HG02970 (cell line): Measurements from ENCODE around the gene SOWAHB.
"Not testable (repeated sequence)": the region's sequence is repeated elsewhere in the genome, so short reads cannot be mapped to it uniquely, and the experiment has no call there.

Experiments
- ATAC-seq: cut with Tn5 transposase; IDR thresholded peaks from one replicate; pipeline ENCODE4 v1.9.1; 2021; ENCODE audit warnings: mild to moderate bottlenecking, moderate library complexity, moderate number of reproducible peaks; ENCODE audit not compliant: unreplicated experiment, low FRiP score

The SOWAHB gene

DNA sequence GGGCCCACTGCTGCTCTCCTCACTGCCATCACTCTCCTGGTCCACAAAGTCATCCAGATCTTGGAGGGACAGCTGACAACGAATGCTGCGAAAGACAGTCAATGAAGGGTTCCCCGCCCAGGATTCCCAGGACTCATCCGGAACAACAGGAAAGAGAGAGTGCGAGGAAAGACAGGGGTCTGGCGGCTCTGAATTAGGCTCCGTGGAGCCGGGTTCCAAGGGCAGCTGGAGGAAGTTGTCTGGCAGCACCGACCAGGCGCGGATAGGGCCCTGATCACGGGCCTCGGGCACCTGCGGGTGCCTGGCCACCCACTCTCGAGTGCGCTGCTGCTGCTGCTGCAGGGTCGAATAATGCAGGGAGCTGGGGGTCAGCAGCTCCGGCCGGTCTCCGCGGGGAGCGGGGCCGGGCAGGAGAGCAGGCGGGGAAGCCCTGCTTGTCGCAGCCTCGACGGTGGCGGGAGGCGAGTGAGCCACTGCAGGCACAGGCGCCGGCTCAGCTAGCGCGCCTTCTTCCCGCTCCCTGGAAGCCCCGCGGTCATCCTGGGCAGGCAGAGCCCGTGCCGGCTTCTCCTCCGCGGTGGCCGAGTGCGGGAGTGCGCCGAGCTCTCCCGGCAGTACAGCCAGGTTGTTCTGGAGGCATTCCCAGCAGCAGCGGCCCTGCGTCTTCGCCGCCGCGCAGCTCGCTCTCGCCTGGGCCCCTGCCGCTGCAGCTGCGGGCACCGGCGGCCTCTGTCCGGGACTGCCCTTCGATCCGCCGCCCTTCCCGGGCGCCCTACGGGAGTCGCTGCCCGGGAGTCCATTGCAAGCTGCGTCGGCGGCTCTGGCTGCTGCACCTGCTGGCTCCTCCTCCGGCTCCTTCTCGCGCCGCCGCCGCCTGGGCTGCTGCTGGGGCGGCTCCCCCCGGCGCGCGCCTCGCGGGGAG lies 1.1 kb downstream of the SOWAHB start:
- no peak for ATAC-seq

DNA sequence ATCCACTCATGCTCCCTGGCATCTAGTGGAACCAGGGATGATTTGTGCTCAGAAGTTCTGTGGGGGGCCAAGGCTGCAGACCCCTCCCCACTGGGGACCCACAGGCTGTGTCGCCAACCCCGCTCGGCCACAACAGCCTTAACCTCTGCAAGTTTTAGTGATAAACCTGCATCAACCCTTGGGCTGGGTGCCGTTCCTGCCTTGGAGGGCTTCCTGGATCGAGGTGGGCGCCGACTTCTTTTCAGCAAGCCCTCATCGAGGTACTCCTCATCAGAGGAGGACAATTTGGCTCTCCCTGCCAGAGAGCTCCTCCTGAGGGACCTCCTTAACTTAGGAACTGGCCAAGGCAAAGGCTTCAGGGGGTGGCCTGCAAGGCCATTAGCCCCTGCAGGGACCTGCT lies 1.9 kb downstream of the SOWAHB start:
- no peak for ATAC-seq

DNA sequence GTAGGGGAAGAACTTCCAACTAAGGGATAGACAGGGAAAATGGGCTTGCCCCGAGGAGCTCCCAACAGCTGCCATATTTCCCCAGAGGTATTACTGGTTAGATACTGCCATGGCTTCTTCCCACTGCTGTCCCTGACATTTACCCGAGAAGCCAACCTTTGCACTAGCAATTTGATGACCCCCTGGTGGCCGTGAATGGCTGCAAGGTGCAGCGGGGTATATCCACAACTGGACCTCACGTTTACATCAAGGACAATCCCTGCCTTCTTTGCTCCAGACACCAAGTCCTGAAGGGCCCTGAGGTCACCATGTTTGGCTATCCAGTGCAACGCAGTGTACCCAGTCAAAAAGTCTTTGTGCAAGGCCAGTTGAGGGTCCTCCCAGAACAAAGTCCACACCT lies 2.3 kb downstream of the SOWAHB start:
- ATAC-seq = no peak

DNA sequence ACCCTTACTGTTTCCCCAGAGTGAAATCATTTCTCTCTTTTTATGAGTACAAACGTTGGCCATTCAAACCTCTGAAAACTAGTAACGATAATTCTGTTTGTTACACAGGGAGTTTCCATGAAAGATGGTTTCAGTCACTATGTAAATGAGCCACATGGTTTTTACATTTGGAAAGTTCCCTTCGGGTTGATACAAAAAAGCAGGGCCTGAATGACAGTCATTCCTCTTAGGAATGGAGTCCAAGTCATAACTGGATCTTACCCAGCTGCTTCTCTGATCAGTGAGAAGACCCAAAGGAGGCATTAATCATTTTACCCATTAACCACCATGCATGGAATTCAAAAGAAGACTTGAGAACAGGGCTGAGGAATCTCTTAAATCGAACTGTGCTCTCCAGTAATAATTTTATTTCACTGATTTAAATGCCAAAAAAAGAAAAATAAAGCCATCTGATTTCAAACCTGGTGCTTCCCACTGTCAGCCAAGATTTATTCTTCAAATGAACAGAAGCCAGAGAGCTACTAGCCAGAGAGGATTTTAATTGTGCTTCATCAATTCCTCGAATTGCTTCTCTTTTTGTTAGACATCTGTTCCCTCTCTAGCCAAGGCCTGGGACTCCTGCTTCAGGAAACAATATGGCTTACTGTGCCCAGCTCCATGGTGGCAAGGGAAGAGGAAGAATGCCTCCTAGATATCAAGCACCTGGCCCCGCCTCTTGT lies 3.2 kb downstream of the SOWAHB start:
- ATAC-seq = no peak

DNA sequence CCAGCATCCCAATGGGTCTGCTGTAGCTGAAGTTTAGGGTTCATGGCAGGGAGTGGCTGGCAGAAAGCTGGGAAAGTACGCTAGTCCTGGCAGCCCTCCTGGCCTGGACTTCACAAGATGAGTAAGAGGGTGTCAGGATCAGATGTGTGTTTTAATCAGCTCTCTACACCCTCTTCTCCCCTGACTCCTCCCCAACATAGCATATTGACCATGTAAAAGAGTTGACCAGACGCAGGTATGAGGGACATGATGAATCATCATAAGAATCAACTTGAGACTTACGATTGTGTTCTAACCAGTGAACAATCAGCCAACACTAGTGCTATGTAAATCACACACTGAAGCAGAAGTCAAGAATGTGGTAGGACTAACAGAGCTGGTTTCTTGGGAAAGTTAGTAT lies 5.3 kb downstream of the SOWAHB start:
- no peak for ATAC-seq

DNA sequence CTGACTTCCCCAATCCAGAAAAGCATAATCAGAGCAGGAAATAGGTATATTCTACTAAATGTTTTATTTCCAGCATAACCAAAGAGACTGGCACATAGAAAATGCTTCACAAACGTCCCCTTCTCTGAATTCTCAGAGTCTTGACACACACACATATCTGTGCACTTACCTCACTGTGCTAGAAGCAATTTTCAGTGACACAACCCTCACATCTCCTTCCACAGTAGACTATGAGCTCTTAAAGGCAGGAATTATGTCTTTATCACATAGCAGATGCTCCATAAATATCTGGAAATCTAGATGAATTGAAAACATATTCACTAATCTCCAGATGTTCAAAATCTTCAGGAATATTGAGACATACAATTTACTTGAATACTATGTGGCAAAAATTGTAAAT lies 5.9 kb downstream of the SOWAHB start:
- ATAC-seq = no peak

DNA sequence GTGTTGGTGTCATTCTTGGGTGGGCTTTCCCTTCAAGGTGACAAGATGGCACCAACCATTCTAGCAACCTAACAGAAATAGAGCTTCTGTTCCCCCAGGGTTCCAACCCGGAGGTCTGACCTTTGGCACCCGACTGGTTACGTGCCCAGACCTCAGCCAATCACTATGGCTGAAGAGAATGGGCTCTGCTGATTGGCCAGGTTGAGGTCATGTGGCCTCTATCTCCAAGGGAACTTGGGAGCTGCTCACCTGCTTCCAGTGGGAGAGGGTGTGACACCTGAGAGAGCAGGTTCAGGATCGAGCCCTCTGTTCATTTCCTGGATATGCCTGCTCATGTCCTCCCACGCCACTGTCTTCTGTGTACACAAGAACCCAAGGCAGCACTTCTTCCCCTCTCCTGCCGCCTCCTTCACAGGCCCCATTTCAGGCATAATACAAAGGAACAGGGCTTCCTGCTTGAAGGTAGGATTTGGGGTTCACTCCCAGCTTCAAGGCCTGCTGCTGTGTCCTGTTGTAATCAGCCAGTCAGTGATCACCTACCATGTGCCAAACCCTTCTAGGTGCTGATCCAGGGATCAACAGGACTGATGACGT lies 11.0 kb downstream of the SOWAHB start:
- ATAC-seq = no peak

DNA sequence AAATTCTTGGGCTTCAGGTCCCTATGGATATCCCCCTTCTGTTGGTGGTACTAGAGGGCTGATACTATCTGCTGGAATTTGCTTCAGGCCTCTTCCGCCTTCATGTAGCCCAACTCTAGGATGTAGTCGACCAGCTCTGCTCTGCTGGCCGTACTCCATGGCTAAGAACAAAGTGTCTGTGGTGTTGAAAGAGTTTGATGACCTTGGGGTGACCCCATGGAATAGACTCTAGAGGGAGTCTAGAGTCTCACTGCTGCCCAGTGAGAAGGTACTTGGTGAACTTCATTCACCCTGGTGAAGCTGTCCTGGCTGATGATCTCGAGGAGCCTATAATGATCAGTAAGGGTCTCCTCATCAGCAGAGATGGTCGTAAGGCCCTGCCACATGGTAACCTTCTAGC lies 11.7 kb downstream of the SOWAHB start:
- no peak for ATAC-seq

DNA sequence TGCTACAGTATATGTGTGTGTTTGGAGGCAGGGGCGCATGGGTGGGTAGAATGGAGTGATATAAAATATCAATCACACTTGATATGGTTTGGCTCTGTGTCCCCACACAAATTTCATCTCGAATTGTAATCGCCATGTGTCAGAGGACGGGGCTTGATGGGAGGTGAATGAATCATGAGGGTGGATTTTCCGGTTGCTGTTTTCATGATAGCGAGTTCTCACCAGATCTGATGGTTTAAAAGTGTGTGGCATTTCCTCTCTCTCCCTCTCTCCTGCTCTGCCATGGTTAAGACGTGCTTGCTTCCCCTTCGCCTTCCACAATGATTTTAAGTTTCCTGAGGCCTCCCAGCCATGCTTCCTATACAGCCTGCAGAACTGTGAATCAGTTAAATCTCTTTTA lies 14.8 kb downstream of the SOWAHB start:
- ATAC-seq = no peak

DNA sequence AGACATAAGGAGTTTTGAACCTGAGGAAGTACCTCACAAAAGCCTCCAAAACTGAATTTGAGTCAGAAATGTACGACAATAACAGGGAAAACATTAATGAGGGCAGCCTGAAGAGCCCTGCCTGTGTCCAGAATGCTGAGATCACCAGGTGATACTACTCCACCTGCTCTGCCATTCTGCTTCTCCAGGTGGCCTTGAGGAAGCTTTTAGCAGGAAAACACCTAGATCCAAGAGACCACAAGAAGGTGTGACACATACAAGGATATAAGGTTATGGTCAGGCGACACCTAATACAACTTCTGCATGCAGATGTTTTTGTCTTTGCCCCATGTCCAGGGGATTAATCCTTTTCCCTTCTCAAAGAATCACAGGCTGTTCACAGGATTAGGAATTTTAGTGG lies 15.3 kb downstream of the SOWAHB start:
- no peak for ATAC-seq

DNA sequence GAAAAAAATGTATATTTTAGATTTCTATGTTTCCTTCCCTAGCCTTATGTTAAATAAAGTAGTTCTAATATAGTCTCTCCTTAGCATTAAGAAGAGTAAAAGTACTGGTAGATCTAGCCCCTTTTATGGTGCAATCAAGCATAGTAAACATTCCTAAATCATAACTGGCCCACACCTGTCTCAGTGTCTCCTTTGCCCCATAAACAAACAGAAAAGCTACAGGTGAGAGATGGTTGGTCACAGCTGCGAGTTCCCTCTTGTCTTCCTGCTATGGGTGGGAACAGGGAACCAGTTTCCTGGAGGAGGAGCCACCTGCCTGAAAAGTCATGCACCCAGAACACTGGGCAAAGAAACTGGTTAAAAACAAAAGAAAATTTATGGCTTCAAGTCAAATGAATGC lies 16.6 kb downstream of the SOWAHB start:
- ATAC-seq = no peak

DNA sequence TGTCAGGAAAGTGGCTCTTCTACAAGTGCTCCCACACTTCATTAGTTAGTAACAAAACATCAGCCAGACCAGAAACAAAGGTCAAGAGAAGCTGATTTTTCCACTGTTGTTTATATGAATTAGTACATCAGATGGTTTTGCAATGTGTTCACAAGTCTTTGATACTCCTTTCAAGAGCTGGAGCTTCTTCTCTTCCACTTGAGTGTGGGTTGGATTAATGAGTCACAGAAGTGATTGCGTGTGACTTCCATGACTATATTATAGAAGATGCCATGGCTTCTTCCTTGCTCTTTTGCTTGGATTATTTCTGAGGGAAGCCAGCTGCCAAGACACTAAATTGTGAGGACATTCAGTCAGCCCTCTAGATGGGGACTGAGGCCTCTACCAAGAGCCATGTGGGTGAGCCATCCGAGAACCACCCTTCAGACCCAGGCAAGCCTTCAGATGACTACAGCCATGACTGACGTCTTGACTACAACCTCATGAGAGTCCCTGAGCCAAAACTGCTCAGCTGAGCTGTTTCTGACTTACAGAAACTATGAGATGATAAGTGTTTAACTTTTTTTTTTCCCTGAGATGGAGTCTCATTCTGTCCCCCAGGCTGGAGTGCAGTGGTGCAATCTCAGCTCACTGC lies 18.1 kb downstream of the SOWAHB start:
- no peak for ATAC-seq

DNA sequence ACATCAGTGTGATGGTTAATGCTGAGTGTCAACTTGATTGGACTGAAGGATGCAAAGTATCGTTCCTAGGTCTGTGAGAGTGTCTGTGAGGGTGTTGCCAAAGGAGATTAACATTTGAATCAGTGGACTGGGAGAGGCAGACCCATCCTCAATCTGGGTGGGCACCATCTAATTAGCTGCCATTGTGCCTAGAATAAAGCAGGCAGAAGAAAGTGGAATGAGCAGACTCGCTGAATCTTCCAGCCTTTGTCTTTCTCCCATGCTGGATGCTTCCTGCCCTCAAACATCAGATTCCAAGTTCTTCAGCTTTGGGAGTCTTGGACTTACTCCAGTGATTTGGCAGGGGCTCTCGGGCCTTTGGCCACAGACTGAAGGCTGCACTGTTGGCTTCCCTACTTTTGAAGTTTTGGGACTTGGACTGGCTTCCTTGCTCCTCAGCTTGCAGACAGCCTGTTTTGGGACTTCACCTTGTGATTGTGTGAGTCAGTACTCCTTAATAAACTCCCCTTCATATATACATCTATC lies 19.2 kb downstream of the SOWAHB start:
- ATAC-seq = not testable (repeated sequence)

DNA sequence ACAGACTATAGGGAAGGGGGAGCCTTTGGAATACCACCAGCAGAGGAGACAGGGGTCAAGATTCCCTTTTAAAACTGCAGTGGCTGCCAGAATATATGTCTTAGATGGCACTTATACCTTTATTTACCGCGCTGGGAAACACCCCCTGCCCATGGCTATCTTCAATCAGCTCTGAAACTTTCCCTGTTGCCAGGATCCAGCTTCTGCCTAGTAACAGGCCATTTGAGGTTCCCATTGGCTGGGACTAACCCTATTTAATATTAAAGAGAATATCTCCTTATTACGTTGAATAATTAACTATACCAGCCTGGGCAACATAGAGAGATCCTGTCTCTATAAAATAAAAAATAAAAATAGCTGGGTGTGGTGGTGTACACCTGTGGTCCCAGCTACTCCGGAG lies 23.8 kb downstream of the SOWAHB start:
- no peak for ATAC-seq

DNA sequence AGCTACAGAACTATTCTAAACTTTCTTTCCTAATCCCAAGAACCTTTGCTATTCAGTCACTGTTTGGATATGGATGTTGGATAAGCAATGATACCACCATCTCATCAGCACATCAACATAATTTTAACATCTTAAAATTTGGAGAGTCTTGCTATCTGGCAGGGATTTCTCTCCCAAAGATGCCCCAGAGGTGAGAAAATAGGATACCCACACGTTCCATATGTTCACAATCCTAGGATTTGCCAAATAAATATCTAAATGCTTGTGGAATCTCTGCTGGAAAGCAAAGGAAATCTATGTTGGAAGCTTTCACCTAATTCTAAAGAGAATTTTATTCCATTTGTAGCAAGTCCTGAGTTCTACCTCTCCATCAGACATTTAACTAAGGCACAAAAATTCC lies 24.4 kb downstream of the SOWAHB start:
- no peak for ATAC-seq

DNA sequence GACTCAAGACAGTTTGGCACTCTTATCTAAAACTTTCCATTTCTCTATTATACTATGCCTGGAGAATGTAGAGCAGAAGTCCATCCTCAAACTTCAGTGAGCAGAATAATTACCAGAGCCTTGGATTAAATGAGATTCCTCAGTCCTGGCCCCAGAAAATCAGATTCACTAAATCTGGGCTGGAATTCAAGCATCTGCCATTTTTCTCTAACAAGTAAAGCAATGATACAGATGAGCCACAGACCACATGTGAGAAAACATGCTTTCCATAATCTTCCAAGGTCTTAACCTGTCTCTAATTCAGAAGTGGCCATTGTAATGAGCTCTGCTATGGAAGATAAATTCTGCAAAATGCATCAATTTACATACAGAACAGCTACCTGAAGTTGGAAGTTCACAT lies 25.4 kb downstream of the SOWAHB start:
- ATAC-seq = no peak

DNA sequence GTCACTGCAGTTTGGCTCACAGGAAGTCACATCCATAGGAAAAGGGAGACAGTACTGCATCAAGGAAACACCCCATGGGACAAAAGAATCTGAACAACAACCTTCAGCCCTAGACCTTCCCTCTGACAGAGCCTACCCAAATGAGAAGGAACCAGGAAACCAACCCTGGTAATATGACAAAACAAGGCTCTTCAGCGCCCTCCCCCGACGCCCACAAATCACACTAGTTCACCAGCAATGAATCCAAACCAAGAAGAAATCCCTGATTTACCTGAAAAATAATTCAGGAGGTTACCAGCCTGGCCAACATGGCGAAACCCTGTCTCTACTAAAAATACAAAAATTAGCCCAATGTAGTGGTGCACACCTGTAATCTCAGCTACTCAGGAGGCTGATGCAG lies 29.2 kb downstream of the SOWAHB start:
- not testable (repeated sequence) for ATAC-seq

DNA sequence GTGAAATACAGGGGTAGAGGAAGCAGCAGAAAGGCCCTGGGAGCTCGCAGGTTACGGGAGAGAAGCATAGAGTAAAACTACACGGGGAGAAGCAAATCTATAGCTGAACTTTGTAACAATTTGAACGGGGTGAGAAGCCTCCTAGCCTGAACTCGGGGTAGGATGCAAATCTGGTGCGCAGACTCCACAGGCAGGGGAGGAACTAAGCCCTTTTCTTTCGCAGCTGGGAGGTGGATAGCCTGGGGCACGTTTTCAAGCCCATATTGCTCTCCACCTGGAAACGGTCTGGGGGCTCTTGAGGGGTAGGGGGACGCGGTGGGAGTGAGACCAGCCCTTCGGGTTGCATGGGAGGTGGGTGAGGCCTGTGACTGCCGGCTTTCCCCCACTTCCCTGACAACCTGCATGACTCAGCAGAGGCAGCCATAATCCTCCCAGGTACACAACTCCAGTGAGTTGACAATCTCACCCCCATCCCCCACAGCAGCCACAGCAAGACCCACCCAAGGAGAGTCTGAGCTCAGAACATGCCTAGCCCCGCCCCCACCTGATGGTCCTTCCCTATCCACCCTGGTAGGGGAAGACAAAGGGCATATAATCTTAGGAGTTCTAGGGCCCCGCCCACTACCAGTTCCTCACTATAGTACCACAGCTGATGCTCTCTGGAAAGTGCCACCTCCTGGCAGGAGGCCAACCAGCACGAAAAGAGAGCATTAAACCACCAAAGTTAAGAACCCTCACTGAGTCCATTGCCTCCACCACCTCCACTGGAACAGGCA lies 29.9 kb downstream of the SOWAHB start:
- no peak for ATAC-seq

DNA sequence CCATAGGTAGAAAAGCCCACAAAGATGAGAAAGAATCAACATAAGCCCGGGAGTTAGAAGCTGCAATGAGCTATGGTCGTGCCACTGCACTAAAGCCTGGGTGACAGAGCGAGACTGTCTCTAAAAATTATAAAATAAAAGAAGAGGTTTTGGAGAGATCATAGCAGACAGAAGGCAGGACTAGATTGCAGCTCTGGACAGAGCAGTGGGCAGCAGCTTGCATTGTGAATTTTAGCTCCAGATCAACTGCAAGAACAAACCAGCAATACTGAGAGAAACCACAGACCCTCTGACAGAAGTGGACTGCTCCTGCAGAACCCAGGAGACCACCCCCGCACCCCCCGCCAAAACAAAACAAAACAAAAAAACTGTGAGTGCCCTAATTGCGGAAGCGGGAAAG lies 30.6 kb downstream of the SOWAHB start:
- no peak for ATAC-seq

DNA sequence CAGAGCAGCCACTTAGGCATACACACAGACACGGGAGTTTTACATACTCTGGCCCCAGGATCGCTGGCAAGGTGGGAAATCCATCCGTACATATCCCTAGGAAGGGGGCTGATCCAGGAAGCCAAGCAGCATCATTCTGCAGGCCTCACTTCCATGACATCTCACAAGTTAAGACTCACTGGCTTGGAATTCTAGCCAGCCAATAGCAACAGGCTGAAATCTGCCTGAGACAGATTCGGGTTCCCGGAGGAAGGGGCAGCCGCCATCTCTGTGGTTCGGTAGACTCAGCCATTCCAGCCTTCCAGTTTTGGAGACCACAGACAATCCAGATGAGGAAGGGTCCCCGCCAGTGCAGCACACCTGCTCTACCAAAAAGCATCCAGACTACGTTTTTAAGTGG lies 31.3 kb downstream of the SOWAHB start:
- ATAC-seq = no peak
